ENCODE measurements around the gene PKP1. TPM values are rescaled to one million over a fixed set of nuclear protein-coding genes. Genes with fewer than 3 reads are reported as not detected.

Gene PKP1
- total and polyA plus RNA-seq, 10 of the 15 experiments (the other 5 are each of a cell fraction or from before 2014, with no cell fraction given): 0.03 TPM; not detected in 9

DNA sequence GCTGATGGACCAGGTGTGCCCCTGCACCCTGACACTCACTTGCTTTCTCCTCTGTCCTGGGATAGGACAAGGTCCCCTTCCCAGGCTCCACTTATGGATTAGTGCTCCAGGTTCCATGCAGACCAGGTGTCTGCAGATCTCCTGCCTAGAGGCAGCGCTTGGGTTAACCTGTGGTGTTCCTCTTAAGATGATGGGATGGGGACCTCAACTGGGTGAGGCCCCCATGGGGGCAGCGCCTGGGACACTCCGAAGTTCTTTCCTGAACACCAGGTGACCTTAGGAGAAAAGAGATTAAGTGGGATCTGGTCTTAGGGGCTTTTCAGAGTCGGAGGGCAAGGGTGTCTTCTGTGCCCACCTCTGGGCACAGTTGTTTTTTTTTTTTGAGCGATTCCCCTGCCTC lies 72.9 kb downstream of the PKP1 start:
- in situ Hi-C loops (cut with MboI) (no loop called here), intact Hi-C loops (cut with micrococcal nuclease; ENCODE audit: unreplicated experiment) (no loop called here)
- H3K9ac ChIP-seq (ENCODE audit: control insufficient read depth, insufficient read depth, low read length): no peak overlapping the region
- H3K4me2 ChIP-seq (ENCODE audit: control insufficient read depth, insufficient read depth): no peak overlapping the region
- no peaks in the 10 kb centered on the region for H3K36me3 ChIP-seq (ENCODE audit: control insufficient read depth in 2 of 2, insufficient read depth in 2 of 2, low read length in 1 of 2)
- H3K27ac ChIP-seq (ENCODE audit: control insufficient read depth, insufficient read depth): no peak overlapping the region
- no peak for FAIRE-seq
- DNase-seq (ENCODE audit: low read depth, low spot score): no peak
- ChIA-PET SMC1A (ENCODE audit: uncharacterized antibody, unreplicated experiment) (interaction anchor here (1.2 kb wide), 1 partner anchor 61 kb away, joined by 4 read pairs; no protein-coding TSS in a partner anchor), CTCF (no interaction called here), RAD21 (ENCODE audit: unreplicated experiment) (no interaction called here), POLR2A (no interaction called here)
- H3K4me1 ChIP-seq (ENCODE audit: control insufficient read depth, insufficient read depth, low read length): no peaks in the 10 kb centered on the region
- no peak overlapping the region for H3K4me3 ChIP-seq
- ATAC-seq: no peak
- H3K27me3 ChIP-seq (replicated peaks in 1 of 2; ENCODE audit: control insufficient read depth in 2 of 2, insufficient read depth in 2 of 2, low read length in 1 of 2): peaks cover 0 to 4% of the 10 kb centered on the region in 2 experiments; a peak in 2 of 4 replicates
- H4K20me1 ChIP-seq (ENCODE audit: control insufficient read depth, insufficient read depth): no peaks in the 10 kb centered on the region
- H3K79me2 ChIP-seq (ENCODE audit: control insufficient read depth, insufficient read depth, low read length): no peaks in the 10 kb centered on the region
- 9% methylated on average over 5 of the region's 5 CpGs for WGBS (ENCODE audit: insufficient coverage, insufficient replicate concordance, low lambda C conversion rate, missing lambda C conversion rate)
- no peaks in the 10 kb centered on the region for H3K9me3 ChIP-seq (replicated peaks; ENCODE audit: control insufficient read depth, insufficient read depth, low read length)
- H2AFZ ChIP-seq (ENCODE audit: control insufficient read depth, low read depth, low read length): no peak overlapping the region
- no TSS peak for BruUV-seq (replicated peaks)
- TF ChIP-seq, protein P1, sequence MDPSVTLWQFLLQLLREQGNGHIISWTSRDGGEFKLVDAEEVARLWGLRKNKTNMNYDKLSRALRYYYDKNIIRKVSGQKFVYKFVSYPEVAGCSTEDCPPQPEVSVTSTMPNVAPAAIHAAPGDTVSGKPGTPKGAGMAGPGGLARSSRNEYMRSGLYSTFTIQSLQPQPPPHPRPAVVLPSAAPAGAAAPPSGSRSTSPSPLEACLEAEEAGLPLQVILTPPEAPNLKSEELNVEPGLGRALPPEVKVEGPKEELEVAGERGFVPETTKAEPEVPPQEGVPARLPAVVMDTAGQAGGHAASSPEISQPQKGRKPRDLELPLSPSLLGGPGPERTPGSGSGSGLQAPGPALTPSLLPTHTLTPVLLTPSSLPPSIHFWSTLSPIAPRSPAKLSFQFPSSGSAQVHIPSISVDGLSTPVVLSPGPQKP (IDR thresholded peaks at IDR 0.05; ENCODE audit: low read depth, low read length): no peak

DNA sequence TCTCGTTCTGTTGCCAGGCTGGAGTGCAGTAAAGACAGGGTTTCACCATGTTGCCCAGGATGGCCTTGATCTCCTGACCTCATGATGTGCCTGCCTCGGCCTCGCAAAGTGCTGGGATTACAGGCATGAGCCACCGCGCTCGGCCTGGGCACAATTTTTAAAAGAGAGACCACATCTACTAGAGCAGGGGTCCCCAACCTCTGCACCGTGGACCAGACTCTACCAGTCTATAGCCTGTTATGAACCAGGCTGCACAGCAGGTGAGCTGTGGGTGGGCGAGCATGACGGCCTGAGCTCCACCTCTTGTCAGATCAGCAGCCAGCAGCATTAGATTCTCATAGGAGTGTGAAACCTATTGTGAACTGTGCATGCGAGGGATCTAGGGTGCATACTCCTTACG lies 73.4 kb downstream of the PKP1 start:
- Histone ChIP-seq H3K9me3 (replicated peaks; ENCODE audit: control insufficient read depth, insufficient read depth, low read length) (no peaks in the 10 kb centered on the region), H3K79me2 (ENCODE audit: control insufficient read depth, insufficient read depth, low read length) (no peaks in the 10 kb centered on the region), H3K36me3 (ENCODE audit: control insufficient read depth in 2 of 2, insufficient read depth in 2 of 2, low read length in 1 of 2) (no peaks in the 10 kb centered on the region), H3K4me1 (ENCODE audit: control insufficient read depth, insufficient read depth, low read length) (no peaks in the 10 kb centered on the region), H3K27me3 (replicated peaks in 1 of 2; ENCODE audit: control insufficient read depth in 2 of 2, insufficient read depth in 2 of 2, low read length in 1 of 2) (peaks cover 0 to 4% of the 10 kb centered on the region in 2 experiments; a peak in 2 of 4 replicates), H2AFZ (ENCODE audit: control insufficient read depth, low read depth, low read length) (no peak overlapping the region), H3K9ac (ENCODE audit: control insufficient read depth, insufficient read depth, low read length) (no peak overlapping the region), H3K27ac (ENCODE audit: control insufficient read depth, insufficient read depth) (no peak overlapping the region), H3K4me2 (ENCODE audit: control insufficient read depth, insufficient read depth) (no peak overlapping the region), H4K20me1 (ENCODE audit: control insufficient read depth, insufficient read depth) (no peaks in the 10 kb centered on the region), H3K4me3 (no peak overlapping the region)
- WGBS (ENCODE audit: insufficient coverage, insufficient replicate concordance, low lambda C conversion rate, missing lambda C conversion rate): 34% methylated on average over 11 of the region's 11 CpGs
- no peak for FAIRE-seq
- RAD21 ChIA-PET (ENCODE audit: unreplicated experiment): no interaction called here
- DNase-seq (ENCODE audit: low read depth, low spot score): no peak
- CTCF ChIA-PET: no interaction called here
- in situ Hi-C loops (cut with MboI) (no loop called here), intact Hi-C loops (cut with micrococcal nuclease; ENCODE audit: unreplicated experiment) (no loop called here)
- POLR2A ChIA-PET: no interaction called here
- BruUV-seq (replicated peaks): no TSS peak
- SMC1A ChIA-PET (ENCODE audit: uncharacterized antibody, unreplicated experiment): no interaction called here
- no peak for ATAC-seq
- TF ChIP-seq, protein P2, sequence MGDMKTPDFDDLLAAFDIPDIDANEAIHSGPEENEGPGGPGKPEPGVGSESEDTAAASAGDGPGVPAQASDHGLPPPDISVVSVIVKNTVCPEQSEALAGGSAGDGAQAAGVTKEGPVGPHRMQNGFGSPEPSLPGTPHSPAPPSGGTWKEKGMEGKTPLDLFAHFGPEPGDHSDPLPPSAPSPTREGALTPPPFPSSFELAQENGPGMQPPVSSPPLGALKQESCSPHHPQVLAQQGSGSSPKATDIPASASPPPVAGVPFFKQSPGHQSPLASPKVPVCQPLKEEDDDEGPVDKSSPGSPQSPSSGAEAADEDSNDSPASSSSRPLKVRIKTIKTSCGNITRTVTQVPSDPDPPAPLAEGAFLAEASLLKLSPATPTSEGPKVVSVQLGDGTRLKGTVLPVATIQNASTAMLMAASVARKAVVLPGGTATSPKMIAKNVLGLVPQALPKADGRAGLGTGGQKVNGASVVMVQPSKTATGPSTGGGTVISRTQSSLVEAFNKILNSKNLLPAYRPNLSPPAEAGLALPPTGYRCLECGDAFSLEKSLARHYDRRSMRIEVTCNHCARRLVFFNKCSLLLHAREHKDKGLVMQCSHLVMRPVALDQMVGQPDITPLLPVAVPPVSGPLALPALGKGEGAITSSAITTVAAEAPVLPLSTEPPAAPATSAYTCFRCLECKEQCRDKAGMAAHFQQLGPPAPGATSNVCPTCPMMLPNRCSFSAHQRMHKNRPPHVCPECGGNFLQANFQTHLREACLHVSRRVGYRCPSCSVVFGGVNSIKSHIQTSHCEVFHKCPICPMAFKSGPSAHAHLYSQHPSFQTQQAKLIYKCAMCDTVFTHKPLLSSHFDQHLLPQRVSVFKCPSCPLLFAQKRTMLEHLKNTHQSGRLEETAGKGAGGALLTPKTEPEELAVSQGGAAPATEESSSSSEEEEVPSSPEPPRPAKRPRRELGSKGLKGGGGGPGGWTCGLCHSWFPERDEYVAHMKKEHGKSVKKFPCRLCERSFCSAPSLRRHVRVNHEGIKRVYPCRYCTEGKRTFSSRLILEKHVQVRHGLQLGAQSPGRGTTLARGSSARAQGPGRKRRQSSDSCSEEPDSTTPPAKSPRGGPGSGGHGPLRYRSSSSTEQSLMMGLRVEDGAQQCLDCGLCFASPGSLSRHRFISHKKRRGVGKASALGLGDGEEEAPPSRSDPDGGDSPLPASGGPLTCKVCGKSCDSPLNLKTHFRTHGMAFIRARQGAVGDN (IDR thresholded peaks at IDR 0.05): no peak
- no peak for TF ChIP-seq PAX5 (IDR thresholded peaks at IDR 0.05; ENCODE audit: borderline replicate concordance, low read depth, low read length)
- TF ChIP-seq KDM1A (IDR thresholded peaks at IDR 0.05; ENCODE audit: borderline replicate concordance): no peak
- no peak for TF ChIP-seq WRNIP1 (IDR thresholded peaks at IDR 0.05; ENCODE audit: borderline replicate concordance, low read depth, low read length)
- no peak for TF ChIP-seq POLR2A (IDR thresholded peaks at IDR 0.05; ENCODE audit: low read depth, low read length)
- TF ChIP-seq ZNF207 (IDR thresholded peaks at IDR 0.05; ENCODE audit: borderline replicate concordance): no peak
- TF ChIP-seq STAT1 (conservative IDR thresholded peaks at IDR 0.05): no peak
- TF ChIP-seq TARDBP (IDR thresholded peaks at IDR 0.05; ENCODE audit: borderline replicate concordance): no peak
- TF ChIP-seq BRCA1 (IDR thresholded peaks at IDR 0.05; ENCODE audit: low read depth, low read length): no peak
- TF ChIP-seq BACH1 (IDR thresholded peaks at IDR 0.05; ENCODE audit: borderline replicate concordance): no peak
- no peak for TF ChIP-seq SMAD5 (IDR thresholded peaks at IDR 0.05; ENCODE audit: low read depth)
- TF ChIP-seq TCF7 (IDR thresholded peaks at IDR 0.05; ENCODE audit: borderline replicate concordance): no peak
- no peak for TF ChIP-seq BCL11A (IDR thresholded peaks at IDR 0.05; ENCODE audit: low read depth, low read length)
- TF ChIP-seq TCF3 (IDR thresholded peaks at IDR 0.05; ENCODE audit: borderline replicate concordance, insufficient read depth, low read depth, low read length): no peak
- TF ChIP-seq EZH2 (IDR thresholded peaks at IDR 0.05; ENCODE audit: borderline replicate concordance, control insufficient read depth, low read depth, low read length): no peak
